Epithelial cell of esophagus (primary cell): ENCODE data around the gene CAPSL.

ENCODE experiments used
- DNase-seq: peaks from one replicate; pipeline ENCODE4 v3.0.0; 2010; ENCODE audit warnings: low read depth
- H3K4me3 ChIP-seq: 2 replicates; pipeline ENCODE4 v1.5.1; 2011; ENCODE audit warnings: mild to moderate bottlenecking, low read length, control low read depth
- TF ChIP-seq, protein P1 (sequence below): IDR thresholded peaks from 2 replicates; pipeline ENCODE4 v1.5.1; 2011; ENCODE audit warnings: low read depth, mild to moderate bottlenecking, low read length, control low read depth, inconsistent platforms; ENCODE audit not compliant: insufficient read depth; ENCODE audit errors: missing control alignments

The CAPSL gene

GRCh38 chr5:35963381-35963843 is 25.0 kb upstream of the CAPSL start:
- TF ChIP-seq, protein P1, sequence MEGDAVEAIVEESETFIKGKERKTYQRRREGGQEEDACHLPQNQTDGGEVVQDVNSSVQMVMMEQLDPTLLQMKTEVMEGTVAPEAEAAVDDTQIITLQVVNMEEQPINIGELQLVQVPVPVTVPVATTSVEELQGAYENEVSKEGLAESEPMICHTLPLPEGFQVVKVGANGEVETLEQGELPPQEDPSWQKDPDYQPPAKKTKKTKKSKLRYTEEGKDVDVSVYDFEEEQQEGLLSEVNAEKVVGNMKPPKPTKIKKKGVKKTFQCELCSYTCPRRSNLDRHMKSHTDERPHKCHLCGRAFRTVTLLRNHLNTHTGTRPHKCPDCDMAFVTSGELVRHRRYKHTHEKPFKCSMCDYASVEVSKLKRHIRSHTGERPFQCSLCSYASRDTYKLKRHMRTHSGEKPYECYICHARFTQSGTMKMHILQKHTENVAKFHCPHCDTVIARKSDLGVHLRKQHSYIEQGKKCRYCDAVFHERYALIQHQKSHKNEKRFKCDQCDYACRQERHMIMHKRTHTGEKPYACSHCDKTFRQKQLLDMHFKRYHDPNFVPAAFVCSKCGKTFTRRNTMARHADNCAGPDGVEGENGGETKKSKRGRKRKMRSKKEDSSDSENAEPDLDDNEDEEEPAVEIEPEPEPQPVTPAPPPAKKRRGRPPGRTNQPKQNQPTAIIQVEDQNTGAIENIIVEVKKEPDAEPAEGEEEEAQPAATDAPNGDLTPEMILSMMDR: peak; percentile 34
- peak; percentile 24 for DNase-seq
- H3K4me3 ChIP-seq: no peak overlapping the region

DNA sequence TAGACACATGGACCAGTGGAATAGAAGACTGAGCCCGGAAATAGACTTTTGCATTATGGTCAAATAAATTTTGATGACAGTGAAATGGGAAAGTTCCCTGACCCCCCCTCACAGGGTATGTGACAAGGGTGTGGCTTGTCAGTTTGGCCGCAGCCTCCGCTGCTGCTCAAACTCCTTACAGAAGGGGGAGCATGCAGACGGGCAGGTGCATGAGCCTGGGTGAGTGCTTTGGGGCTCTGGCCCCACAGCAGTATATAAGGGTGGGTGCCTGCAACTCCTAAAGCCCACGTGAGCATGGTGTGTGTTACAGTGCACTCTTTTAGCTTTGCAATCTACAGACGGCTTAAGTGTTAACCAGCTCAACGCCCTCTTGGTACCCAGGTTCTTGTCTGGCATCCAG is 21.9 kb upstream of the CAPSL start:
- no peak overlapping the region for H3K4me3 ChIP-seq
- TF ChIP-seq, protein P1: no peak
- no peak for DNase-seq

DNA sequence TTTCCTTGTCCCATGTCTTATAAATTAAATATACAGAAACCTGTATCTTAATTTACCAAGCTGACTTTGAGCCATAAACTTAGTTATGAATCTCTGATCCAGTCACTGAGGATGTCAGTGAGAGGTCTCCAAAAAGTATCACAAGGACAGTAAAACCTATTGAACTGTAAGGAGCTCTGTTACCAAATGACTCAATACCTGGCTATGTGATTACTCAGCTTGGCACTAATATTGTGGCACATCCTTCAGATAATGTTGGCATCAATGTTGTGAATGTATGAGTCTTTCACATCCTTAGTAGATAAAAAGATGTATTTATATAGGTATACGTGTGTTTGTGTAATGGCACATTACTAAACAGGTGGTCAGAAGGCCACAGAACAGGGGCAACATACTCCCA is 18.0 kb upstream of the CAPSL start:
- no peak overlapping the region for H3K4me3 ChIP-seq
- DNase-seq: peak; percentile 40
- TF ChIP-seq, protein P1: no peak

DNA sequence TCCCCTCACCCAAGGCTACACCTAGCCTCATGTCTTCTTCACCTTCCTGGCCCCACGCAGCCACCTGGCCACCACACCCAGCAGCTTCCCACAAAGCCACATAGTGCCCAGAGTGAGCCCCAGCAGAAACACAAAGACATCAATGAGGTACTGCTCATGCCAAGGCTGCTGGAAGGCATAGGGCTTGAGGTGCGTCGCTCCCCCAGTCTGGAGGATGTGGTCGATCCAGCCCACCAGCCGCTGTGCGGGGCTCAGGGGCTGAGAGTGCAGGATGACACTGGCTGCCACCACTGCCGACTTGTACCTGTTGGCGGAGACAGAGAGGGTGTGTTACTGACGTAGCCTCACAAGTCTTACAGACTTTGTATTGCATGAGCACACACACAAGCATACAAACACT is 15.8 kb upstream of the CAPSL start:
- TF ChIP-seq, protein P1: no peak
- no peak overlapping the region for H3K4me3 ChIP-seq
- DNase-seq: no peak

DNA sequence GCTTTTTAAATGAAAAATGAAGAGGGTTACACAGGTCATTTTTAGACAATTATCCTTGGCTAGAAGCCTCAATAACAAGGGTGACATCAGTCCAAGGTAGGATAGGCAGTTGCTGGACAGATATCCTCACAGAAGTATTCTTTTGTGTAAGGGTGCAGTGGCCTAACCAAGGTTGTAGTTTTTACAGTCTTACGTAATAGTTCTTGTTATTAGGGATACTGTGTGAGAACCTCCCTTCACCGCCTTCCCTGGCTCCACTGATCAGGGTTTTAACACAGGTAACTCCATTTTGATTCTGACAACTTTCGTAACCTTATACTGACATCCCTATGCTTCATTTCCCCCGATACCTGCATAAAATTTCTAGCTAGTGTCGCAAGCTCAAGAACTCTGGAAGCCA is 8.7 kb upstream of the CAPSL start:
- H3K4me3 ChIP-seq: no peak overlapping the region
- TF ChIP-seq, protein P1: no peak
- DNase-seq: no peak

DNA sequence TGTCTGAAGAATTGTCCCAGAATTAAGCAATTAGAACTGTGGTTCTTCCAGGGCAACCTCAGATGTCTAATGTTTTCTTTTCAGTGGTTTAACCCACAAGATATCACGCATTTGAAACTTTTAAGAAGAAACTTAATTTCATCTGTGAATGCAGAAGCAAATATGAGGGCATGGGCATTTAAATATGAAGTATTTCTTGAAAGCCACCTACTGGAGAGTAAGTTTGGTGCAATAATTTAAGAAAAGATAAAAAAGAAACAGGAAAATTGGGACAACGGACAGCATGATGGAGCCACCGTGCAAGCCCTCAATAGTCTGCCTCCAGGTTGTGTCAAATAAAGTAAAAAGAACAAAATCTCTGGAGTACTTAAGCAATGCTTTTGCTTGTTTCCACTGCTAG is 1.2 kb upstream of the CAPSL start:
- DNase-seq: no peak
- no peak overlapping the region for H3K4me3 ChIP-seq
- TF ChIP-seq, protein P1: no peak

DNA sequence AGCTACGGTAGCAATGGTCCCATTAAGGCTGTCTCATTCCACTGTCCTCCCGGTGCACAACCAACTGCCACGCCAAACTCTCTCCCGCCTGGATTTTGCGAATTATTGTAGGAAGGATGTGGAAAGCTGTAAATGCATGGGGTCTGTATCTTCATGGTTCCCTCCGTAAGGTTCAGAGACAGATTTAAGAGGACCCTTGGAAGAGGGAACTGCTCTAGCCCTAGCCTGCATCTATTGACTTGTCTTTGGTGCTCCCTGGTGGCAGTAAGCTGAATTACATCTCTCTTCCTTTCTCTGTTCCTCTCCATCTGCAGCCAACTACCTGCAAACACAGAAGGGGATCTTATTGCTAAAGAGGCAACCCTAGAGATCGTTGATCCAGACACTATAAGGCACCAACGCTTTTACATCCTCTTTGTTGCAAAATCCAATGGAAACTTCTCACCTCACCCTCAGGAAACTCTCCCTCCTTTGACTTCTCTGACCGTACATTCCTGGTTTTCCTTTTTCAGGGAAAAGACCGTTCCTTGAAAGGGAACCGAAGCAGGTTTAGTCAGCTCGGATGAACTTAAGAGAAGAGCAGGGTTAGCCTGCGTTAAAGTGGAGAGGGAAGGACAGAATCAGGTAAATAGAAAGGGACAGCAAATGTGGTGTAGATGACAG is 11.9 kb downstream of the CAPSL start:
- no peak overlapping the region for H3K4me3 ChIP-seq
- TF ChIP-seq, protein P1: peak; percentile 81
- peak; percentile 54 for DNase-seq
